ENCODE data around the gene RAET1G.
"Not testable (repeated sequence)": the region's sequence is repeated elsewhere in the genome, so short reads cannot be mapped to it uniquely, and the experiment has no call there.

Gene RAET1G

DNA sequence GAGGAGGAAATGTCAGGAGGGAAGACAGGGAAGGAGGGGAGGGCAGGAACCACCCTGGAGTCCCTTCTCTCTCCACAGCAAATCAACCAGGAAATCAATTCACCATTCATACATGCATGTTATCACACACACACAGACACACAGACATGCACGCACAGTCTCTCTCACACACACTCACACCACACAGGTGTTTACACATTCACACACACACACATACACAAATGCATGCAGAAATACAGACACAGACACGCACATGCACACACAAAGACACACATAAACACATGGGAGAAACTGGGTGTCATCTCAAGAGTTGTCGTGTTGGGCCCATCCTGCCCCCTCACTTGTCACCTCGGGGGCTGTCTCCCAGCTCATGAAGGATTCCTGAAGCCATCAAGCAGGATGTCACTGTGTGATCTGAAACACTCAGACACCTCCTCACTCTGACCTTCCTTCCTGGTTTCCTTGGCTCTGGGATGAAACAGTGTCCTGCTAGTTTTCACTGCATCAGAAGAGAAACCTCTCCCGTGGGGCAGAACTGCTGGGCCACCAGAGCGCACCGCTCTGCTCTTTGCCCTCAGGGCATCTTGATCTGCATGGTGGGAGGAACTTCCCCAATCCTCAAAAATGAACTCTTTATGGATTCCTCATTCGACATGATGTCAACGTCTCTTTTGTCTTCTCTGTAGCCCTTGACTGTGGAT lies 9.2 kb downstream of the RAET1G start:
- DNase-seq (ENCODE audit: low read depth in 2 of 2): no peak

GRCh38 chr6:149913085-149913484 lies 9.8 kb downstream of the RAET1G start:
- no peak for DNase-seq (ENCODE audit: low read depth in 2 of 2)

- DNase-seq (ENCODE audit: low read depth in 2 of 2): not testable (repeated sequence)
Measured at GRCh38 chr6:149912680-149913079, 10.2 kb downstream of the RAET1G start.

GRCh38 chr6:149910721-149911151 lies 12.2 kb downstream of the RAET1G start:
- no peak for DNase-seq (ENCODE audit: low read depth in 2 of 2)

DNA sequence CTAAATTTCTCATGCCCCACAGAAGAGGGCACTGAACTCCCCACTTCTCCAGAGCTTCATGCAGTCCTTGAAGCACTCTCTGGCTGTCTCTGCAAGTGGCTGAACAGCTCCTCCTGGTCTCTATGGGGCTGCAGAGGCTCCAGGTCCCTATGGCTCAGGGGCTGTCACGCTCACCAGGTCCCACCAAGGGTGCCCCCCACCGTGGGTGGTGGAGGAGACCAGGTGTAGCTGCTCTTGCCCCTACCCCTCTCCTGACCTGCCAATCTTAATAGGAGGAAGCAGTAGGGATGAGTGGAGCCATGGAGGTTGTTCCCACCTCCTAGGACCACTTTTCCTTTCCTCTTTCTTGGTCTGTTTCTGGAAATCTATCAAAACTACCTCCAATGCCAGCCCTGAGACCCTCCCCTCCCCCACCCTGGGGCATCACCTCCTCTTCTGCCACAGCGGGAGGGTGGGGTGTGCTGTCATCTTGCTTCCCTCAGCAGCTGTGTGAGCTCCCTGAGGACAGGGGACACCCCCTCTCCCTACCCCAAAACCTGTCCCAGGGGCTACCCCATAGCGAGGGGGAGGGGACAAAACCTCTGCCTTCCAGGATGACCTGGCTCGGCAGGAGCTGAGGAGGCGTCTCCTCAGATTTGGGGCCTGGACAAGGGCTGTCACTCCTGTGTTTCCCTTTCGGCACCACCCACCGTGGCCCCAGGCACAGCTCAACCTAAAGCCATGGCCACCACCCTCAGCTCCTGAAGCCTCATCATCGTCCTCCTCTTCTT lies 13.0 kb downstream of the RAET1G start:
- no peak for DNase-seq (ENCODE audit: low read depth in 2 of 2)

DNA sequence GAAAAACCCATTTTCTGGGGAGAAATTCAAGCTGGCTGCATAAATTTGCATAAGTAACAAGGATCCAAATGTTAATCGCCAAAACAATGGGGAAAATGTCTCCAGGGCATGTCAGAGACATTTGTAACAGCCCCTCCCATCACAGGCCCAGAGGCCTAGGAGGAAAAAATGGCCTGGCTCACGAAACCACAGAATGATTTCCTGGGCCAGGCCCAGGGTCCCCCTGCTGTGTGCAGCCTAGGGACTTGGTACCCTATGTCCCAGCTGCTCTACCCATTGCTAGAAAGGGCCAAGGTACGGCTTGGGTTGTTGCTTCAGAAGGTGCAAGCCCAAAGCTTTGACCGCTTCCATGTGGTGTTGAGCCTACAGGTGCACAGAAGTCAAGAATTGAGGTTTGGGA lies 14.4 kb downstream of the RAET1G start:
- not testable (repeated sequence) for DNase-seq (ENCODE audit: low read depth in 2 of 2)

DNA sequence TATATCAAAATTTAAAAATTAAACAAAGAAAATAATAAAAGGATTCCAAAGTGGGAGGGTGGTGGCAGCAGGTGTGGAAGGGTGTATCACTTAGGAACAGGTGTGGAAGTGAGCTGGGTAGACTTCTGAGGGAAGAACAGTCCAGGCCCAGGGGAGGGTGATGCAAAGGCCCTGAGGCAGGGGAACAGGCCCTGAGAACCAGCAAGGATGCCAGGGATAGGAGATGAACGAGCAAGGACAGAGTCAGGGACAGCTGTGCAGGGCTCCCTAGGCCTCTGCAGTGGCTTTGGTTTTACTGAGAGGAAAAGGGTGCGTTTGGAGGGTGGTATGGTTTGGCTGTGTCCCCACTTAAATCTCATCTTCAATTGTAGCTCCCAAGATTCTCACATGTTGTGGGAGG lies 15.6 kb downstream of the RAET1G start:
- no peak for DNase-seq (ENCODE audit: low read depth in 2 of 2)

DNA sequence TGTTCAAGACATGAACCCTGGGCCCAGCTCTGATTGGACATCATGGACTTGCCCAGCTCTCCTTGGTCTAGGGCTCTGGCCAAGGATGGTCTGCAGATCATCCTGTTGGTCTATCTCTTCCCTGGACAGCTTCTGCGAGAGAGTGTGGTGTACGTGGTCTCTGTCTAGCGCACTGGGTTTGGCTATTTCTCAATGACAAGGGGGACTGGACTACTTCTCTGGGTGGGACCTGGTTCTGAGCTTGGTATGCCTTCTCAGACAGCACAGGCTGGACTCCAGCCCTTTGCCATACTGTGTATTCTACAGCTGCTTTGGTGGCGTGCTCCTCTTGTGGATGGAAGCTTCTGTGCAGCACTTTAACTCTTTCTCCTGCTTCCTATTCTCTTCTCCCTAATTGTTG lies 16.5 kb downstream of the RAET1G start:
- DNase-seq (ENCODE audit: low read depth in 2 of 2): no peak

- DNase-seq (ENCODE audit: low read depth in 2 of 2): no peak
Measured at GRCh38 chr6:149905911-149906371, 17.0 kb downstream of the RAET1G start.

- DNase-seq (ENCODE audit: low read depth in 2 of 2): no peak
Measured at GRCh38 chr6:149905371-149905910, 17.5 kb downstream of the RAET1G start.

- no peak for DNase-seq (ENCODE audit: low read depth in 2 of 2)
Measured at GRCh38 chr6:149904661-149905370, 18.1 kb downstream of the RAET1G start.

GRCh38 chr6:149903938-149904611 lies 18.8 kb downstream of the RAET1G start:
- no peak for DNase-seq (ENCODE audit: low read depth in 2 of 2)

GRCh38 chr6:149901444-149902140 lies 21.3 kb downstream of the RAET1G start:
- DNase-seq (ENCODE audit: low read depth in 2 of 2): no peak

DNA sequence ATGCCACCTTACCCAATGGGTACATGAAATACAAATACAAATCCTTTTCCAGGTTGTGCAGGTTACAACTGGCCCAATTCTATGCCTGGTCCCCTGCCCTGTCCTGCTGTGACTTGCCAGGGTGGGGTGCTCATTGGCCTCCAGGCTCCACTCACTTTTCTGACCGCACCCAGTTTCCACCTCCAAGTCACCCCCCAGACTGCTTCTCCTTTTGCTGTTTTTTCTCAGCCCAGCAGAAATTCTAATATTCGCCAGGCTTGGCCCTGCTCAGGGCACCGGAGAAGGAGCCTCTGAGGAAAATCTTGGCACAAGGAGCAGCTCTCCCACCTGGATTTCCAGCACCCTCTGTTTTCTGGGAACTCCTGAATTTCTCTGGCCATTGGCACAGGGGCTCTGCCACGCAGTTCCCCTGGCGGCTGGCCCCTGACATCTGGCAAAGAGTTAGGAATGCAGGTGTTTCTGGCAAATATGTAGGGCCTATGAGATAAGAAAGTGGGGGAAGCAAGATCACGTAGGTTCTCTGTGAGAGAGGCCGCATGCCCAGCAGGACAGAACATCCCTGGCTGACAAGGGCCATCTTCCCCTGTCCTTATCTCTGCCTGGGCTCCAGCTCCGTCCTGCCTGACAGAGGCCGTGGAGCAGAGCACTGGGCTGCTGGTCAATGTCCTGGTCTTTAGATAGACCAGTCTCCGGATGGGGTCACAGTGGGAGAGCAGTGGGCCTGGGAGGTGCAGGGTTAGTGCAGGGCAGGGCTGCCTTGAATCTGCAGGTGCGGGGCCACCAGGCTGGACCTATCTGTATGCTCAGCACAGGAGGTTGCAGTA lies 22.1 kb downstream of the RAET1G start:
- no peak for DNase-seq (ENCODE audit: low read depth in 2 of 2)

DNA sequence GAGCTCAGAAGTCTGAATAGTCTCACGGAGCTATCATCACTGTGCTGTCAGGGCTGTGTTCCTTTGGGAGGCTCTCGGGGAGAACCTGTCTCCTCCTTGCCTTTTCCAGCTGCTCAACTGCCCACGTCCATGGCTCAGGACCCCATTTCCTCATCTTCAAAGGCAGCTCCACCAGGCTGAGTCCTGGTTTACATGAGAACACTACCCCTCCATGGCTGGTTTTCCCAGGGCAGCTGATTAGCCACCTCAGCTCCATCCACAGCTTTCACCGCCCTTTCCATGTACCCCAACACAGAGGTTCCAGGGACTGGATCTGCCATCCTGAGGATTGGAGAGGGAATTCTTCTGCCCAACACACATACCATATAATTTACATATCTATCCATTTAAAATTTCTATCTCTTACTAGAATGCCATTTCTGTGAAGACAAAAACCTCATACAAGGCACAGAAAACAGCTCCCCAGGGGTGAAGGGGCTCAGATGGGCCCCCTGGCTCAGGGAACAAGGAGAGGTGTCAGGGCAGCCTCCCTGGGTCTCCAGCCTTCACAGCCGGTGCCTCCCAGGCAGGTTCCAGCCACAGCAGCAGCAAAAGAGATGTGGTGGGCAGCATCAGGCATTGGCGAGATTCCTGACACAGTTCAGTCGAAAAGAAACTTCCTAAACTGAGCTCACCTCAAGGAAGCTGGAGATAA lies 22.8 kb downstream of the RAET1G start:
- DNase-seq (ENCODE audit: low read depth in 2 of 2): no peak

DNA sequence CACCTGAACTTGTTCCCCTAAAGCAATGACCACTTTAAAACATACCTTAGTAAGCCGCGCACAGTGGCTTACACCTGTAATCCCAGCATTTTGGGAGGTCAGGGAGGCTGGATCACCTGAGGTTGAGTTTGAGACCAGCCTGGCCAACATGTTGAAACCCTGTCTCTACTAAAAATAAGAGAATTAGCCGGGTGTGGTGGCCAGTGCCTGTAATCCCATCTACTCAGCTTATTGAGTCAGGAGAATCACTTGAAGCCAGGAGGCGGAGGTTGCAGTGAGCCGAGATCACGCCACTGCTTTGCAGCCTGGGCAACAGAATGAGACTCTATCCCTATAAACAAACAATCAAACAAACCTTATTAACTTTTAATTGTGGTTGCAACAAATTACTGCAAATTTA lies 23.4 kb downstream of the RAET1G start:
- DNase-seq (ENCODE audit: low read depth in 2 of 2): no peak

DNA sequence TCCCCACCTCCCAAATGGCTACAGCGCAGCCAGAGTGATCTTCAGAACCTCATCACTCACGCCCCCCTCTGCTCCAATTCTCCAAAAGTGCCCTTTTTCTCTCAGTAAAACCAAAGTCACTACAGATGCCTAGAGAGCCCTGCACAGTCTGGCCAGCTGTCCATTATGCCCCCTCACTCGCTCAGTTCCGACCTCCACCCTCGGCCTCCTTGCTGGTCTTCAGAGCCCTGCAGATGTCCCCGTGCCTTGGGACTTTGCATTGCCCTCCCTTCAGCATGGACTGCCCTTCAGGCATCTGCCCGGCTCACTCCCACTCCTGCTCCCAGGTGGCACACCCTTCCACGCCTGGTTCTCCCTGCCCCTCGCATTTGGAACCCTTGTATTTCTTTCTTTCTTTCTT lies 24.0 kb downstream of the RAET1G start:
- no peak for DNase-seq (ENCODE audit: low read depth in 2 of 2)

DNA sequence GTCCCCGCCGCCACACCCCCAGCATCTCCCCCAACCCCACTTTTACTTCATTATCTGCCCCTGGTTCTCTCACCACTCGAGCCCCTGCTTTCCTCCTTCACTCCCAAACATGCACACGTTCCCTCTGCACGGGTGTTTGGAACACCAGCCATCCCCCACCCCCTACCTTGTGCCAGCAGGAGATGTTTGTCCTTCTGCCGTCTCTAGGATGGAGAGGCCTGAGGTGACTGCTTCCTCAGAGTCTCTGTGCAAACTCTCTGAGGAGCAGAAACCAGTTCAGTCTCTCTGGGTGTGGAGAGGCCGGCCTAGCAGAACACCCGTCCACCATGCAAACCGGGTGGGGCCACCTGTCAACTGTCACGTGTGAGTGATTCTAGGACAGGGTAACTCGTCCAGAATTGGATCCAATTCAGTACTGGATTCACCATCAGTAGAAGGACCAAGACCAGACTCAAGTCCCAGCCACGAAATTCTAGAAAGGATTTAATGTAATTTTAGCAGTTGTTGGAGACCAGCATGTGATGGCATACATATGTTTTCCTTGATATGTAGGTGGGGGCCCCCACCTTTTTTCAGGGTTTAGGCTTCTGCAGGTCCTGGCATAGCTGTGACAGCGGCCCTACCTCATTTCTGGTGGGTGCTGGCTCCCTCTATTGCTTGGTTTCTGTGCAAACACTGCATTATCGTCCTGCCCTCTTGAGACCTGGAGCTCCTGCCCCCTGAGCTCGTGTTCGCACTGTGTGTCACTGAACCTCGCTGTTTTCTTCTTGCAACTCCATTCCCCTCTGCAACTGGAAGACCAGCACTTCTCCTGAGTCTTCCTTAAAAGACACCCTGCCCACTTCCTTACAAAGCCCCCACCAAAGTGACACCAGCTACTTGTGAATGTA lies 24.8 kb downstream of the RAET1G start, which contains the start of gene RAET1E:
RAET1E (minus strand) TSS at position 259 of the 890 bp plus-strand sequence. CDS start 7,212 bp downstream, outside the sequence.
- no peak for DNase-seq (ENCODE audit: low read depth in 2 of 2)
